Gastrocnemius medialis (tissue), 4 donors: ENCODE data around the gene PFDN6. TPM values are rescaled to one million over a fixed set of nuclear protein-coding genes. Genes with fewer than 3 reads are reported as not detected.
A peak's percentile ranks its signal among the peaks of the same experiment; 100 is the strongest.

ENCODE experiments used
- ATAC-seq, 2 donors: fragments of 150-250 bp; one replicate each; pipeline ENCODE4 v1.9.1; 2016
- DNase-seq, 2 donors: peaks; one replicate each; pipeline ENCODE4 v3.0.0-alpha.2; 2019
- H3K27ac ChIP-seq, 4 donors: fragments of 200-600 bp; sonication (generic); 1 replicate in 1 of 4; 2 replicates in 3 of 4; pipeline ENCODE4 v1.5.1; 2016 to 2018; ENCODE audit warnings: mild to moderate bottlenecking in 2 of 4, moderate library complexity in 1 of 4
- H3K27me3 ChIP-seq, 3 donors: fragments of 200-600 bp; sonication (generic) in 2 of 3; 1 replicate in 1 of 3; 2 replicates in 2 of 3; pipeline versions ENCODE4 v1.5.1 to v1.6.0; 2016 to 2019; ENCODE audit warnings: mild to moderate bottlenecking in 1 of 3, moderate library complexity in 1 of 3
- H3K36me3 ChIP-seq, 2 donors: fragments of 200-600 bp; sonication (generic) in 1 of 2; one replicate each; pipeline ENCODE4 v1.5.1; 2017 to 2018
- H3K4me1 ChIP-seq, 2 donors: fragments of 200-600 bp; sonication (generic) in 1 of 2; one replicate each; pipeline ENCODE4 v1.5.1; 2016 to 2017; ENCODE audit warnings: mild to moderate bottlenecking in 2 of 2
- H3K4me3 ChIP-seq, 4 donors: fragments of 200-600 bp; sonication (generic) in 3 of 4; 1 replicate in 1 of 4; 2 replicates in 3 of 4; pipeline ENCODE4 v1.5.1; 2016 to 2019; ENCODE audit warnings: mild to moderate bottlenecking in 2 of 4
- H3K9me3 ChIP-seq, 3 donors: fragments of 200-600 bp; sonication (generic) in 2 of 3; 1 replicate in 1 of 3; 2 replicates in 2 of 3; pipeline ENCODE4 v1.5.1; 2016 to 2019
- CTCF ChIP-seq, 5 experiments: fragments of 450-650 bp in 3 of 5; fragments of 200-600 bp in 2 of 5; sonication (generic) in 2 of 5; IDR thresholded peaks in 4 of 5; conservative IDR thresholded peaks in 1 of 5; 1 replicate in 4 of 5; 2 replicates in 1 of 5; pipeline ENCODE4 v1.5.1; 2016 to 2019; ENCODE audit warnings: antibody characterized with exemption in 5 of 5, mild to moderate bottlenecking in 3 of 5, moderate library complexity in 3 of 5
- POLR2A ChIP-seq, 2 donors: fragments of 450-650 bp; IDR thresholded peaks; one replicate each; pipeline ENCODE4 v1.6.1; 2017; ENCODE audit warnings: antibody characterized with exemption in 2 of 2, mild to moderate bottlenecking in 2 of 2, moderate library complexity in 2 of 2
- in situ Hi-C, 4 donors: fragments of 200-750 bp; cut with MboI; loops; one replicate each; pipeline versions ENCODE4 v1.15.0 to v1.8.0; 2017; ENCODE audit warnings: low sequenced_read_pairs in 4 of 4
- intact Hi-C: fragments of 100-400 bp; cut with DNase I; formaldehyde crosslinking; loops from one replicate; pipeline ENCODE4 v1.15.1; 2023; ENCODE audit warnings: low total_unique reads
- total RNA-seq, 4 donors: library from RNA; depleted of rRNA; stranded (reverse); fragments of >200 nt; gene quantifications; one replicate each; pipeline versions ENCODE4 v1.1.0 to v1.2.3, GENCODE V29; 2016

Gene PFDN6
- 100 to 1,000 TPM in 1 of 4 donors, 10 to 100 TPM in 3; 49.9 to 106 (median 76.8) TPM for total RNA-seq

- Histone ChIP-seq H3K4me1 (peaks cover 18% of the 10 kb centered on the region in 2 donors), H3K9me3 (no peaks in the 10 kb centered on the region), H3K27ac (peak within 1 kb of the TSS; percentile 84 to 92 (median 86)), H3K27me3 (no peaks in the 10 kb centered on the region), H3K4me3 (peak within 1 kb of the TSS; percentile 62 to 89 (median 66)), H3K36me3 (peaks cover 2 to 77% of the 10 kb centered on the region in 2 donors)
- in situ Hi-C loops (loop anchor here in 1 of 4 donors (25.0 kb wide), 1 partner anchor 1427 kb away; the partner anchor contains the start of gene NEU1), intact Hi-C loops (loop anchor here (1.0 to 5.0 kb wide), 5 partner anchors 9 to 138 kb away; partner anchors contain the start of genes RGL2 and RPS18)
- DNase-seq (peak; percentile 77 to 83), ATAC-seq (peak; percentile 98 to 99)
- TF ChIP-seq POLR2A (IDR thresholded peaks at IDR 0.05) = peak; percentile 41 to 64
- TF ChIP-seq CTCF (IDR thresholded peaks at IDR 0.05 in 4 of 5, conservative IDR thresholded peaks at IDR 0.05 in 1 of 5) = no peak
These were observed at the start of gene PFDN6, which contains the start of gene WDR46 for GRCh38 chr6:33288921-33289783. PFDN6 (plus strand) TSS chr6:33289601; CDS start chr6:33289857, 256 bp downstream. WDR46 (minus strand) TSS chr6:33289239; CDS start chr6:33289170, 69 bp downstream.

GRCh38 chr6:33241968-33242367 lies 47.4 kb upstream of the PFDN6 start:
- H3K27me3 ChIP-seq = peaks cover 0 to 4% (median 0%) of the 10 kb centered on the region in 3 donors
- no peaks in the 10 kb centered on the region for H3K9me3 ChIP-seq
- no peaks in the 10 kb centered on the region for H3K4me1 ChIP-seq
- no peak overlapping the region for H3K4me3 ChIP-seq
- ATAC-seq (no peak), DNase-seq (no peak)
- no peaks in the 10 kb centered on the region for H3K36me3 ChIP-seq
- intact Hi-C loops (no loop called here), in situ Hi-C loops (loop anchor here (10.0 kb wide), 4 partner anchors 47 to 227 kb away; partner anchors contain the start of gene COL11A2 (in 1 of the 4))
- H3K27ac ChIP-seq = no peak overlapping the region
- no peak for TF ChIP-seq POLR2A (IDR thresholded peaks at IDR 0.05)
- TF ChIP-seq CTCF (IDR thresholded peaks at IDR 0.05 in 4 of 5, conservative IDR thresholded peaks at IDR 0.05 in 1 of 5) = no peak

- Histone ChIP-seq H3K4me3 (no peak overlapping the region), H3K9me3 (no peaks in the 10 kb centered on the region), H3K27ac (no peak overlapping the region), H3K27me3 (peaks cover 0 to 4% (median 0%) of the 10 kb centered on the region in 3 donors), H3K36me3 (no peaks in the 10 kb centered on the region), H3K4me1 (peaks cover 0 to 4% of the 10 kb centered on the region in 2 donors)
- DNase-seq = no peak
- in situ Hi-C loops = loop anchor here (10.0 kb wide), 4 partner anchors 49 to 229 kb away; partner anchors contain the start of gene COL11A2 (in 1 of the 4)
- TF ChIP-seq CTCF (IDR thresholded peaks at IDR 0.05 in 4 of 5, conservative IDR thresholded peaks at IDR 0.05 in 1 of 5) (no peak), POLR2A (IDR thresholded peaks at IDR 0.05) (no peak)
- no peak for ATAC-seq
- intact Hi-C loops = no loop called here
These were observed 45.9 kb upstream of the PFDN6 start for GRCh38 chr6:33243476-33243875.

GRCh38 chr6:33247977-33248642 lies 41.3 kb upstream of the PFDN6 start:
- H3K4me1 ChIP-seq = peaks cover 10 to 17% of the 10 kb centered on the region in 2 donors
- peak overlapping the region; percentile 84 to 96 (median 88) for H3K27ac ChIP-seq
- H3K36me3 ChIP-seq = peaks cover 0 to 15% of the 10 kb centered on the region in 2 donors
- peak overlapping the region; percentile 54 to 75 (median 65) for H3K4me3 ChIP-seq
- H3K27me3 ChIP-seq = no peaks in the 10 kb centered on the region
- in situ Hi-C loops = loop anchor here (5.0 to 10.0 kb wide), 6 partner anchors 53 to 233 kb away; partner anchors contain the start of gene COL11A2 (in 1 of the 4)
- H3K9me3 ChIP-seq = no peaks in the 10 kb centered on the region
- intact Hi-C loops = loop anchor here (1.0 to 5.0 kb wide), 8 partner anchors 25 to 315 kb away; partner anchors contain the start of genes BRD2, RGL2, RING1 and RPS18
- peak; percentile 74 to 78 for DNase-seq
- no peak for TF ChIP-seq POLR2A (IDR thresholded peaks at IDR 0.05)
- TF ChIP-seq CTCF (IDR thresholded peaks at IDR 0.05 in 4 of 5, conservative IDR thresholded peaks at IDR 0.05 in 1 of 5) = peak; percentile 96 to 100 (median 98)
- peak; percentile 69 to 77 for ATAC-seq
